H1 (cell line): ENCODE measurements around the gene ACVRL1. TPM values are rescaled to one million over a fixed set of nuclear protein-coding genes. Genes with fewer than 3 reads are reported as not detected.

Source experiments
- CTCF ChIA-PET: fragments of 300-600 bp; sonication (Branson Sonifier 250); formaldehyde crosslinking; loops from one replicate; lab custom pipeline; 2021; ENCODE audit not compliant: partially characterized antibody; lab: Charles Lee
- POLR2A ChIA-PET: fragments of 300-600 bp; sonication (Branson Sonifier 250); formaldehyde crosslinking; loops from one replicate; lab custom pipeline; 2021; ENCODE audit warnings: inconsistent platforms; ENCODE audit not compliant: partially characterized antibody; lab: Charles Lee
- DNase-seq, 2 experiments: peaks; one replicate each; pipeline versions ENCODE4 v3.0.0 to v3.0.0-alpha.2; 2010 to 2022; ENCODE audit warnings: low spot score in 2 of 2, low read depth in 1 of 2, mixed read lengths in 1 of 2
- FAIRE-seq: peaks from 2 replicates; lab custom pipeline; 2011; peaks lifted over from hg19 to GRCh38; lab: Jason Lieb, UNC
- H2AFZ ChIP-seq: 2 replicates; pipeline ENCODE4 v1.8.1; 2012; ENCODE audit warnings: low read length, inconsistent platforms
- H2AK5ac ChIP-seq: 2 replicates; pipeline ENCODE4 v1.6.1; 2013; ENCODE audit warnings: low read depth, low read length
- H2BK120ac ChIP-seq: replicated peaks from 2 replicates; pipeline ENCODE3; 2013; ENCODE audit warnings: low read depth, low read length, inconsistent platforms
- H2BK12ac ChIP-seq: 2 replicates; pipeline ENCODE4 v1.6.1; 2013; ENCODE audit warnings: low read depth, low read length
- H2BK15ac ChIP-seq: 2 replicates; pipeline ENCODE4 v1.6.1; 2013; ENCODE audit warnings: low read length
- H2BK20ac ChIP-seq: 2 replicates; pipeline ENCODE4 v1.6.1; 2013; ENCODE audit warnings: low read length
- H2BK5ac ChIP-seq: 2 replicates; pipeline ENCODE4 v1.6.1; 2013; ENCODE audit warnings: low read depth, low read length
- H3K14ac ChIP-seq: 2 replicates; pipeline ENCODE4 v1.6.1; 2013; ENCODE audit warnings: inconsistent platforms; ENCODE audit not compliant: insufficient read length
- H3K18ac ChIP-seq: 2 replicates; pipeline ENCODE4 v1.6.1; 2013; ENCODE audit warnings: low read length; ENCODE audit errors: extremely low read depth
- H3K23ac ChIP-seq: 2 replicates; pipeline ENCODE4 v1.6.1; 2013; ENCODE audit warnings: inconsistent platforms; ENCODE audit not compliant: insufficient read length
- H3K23me2 ChIP-seq: 2 replicates; pipeline ENCODE4 v1.6.1; 2013; ENCODE audit warnings: low read depth, low read length
- H3K27ac ChIP-seq: 2 replicates; pipeline ENCODE4 v1.6.1; 2011; ENCODE audit warnings: low read depth, low read length, inconsistent platforms
- H3K27me3 ChIP-seq, 4 experiments: replicated peaks in 1 of 4; 1 replicate in 1 of 4; 2 replicates in 3 of 4; pipeline versions ENCODE4 v1.6.1 to v1.8.1; 2011 to 2013; ENCODE audit warnings: low read length in 3 of 4, mild to moderate bottlenecking in 3 of 4, inconsistent platforms in 2 of 4, mixed read lengths in 2 of 4, moderate library complexity in 1 of 4; ENCODE audit not compliant: control insufficient read depth in 3 of 4, insufficient read depth in 3 of 4; ENCODE audit errors: extremely low read depth in 1 of 4
- H3K36me3 ChIP-seq, 4 experiments: 2 replicates each; pipeline versions ENCODE4 v1.6.1 to v1.8.1; 2011 to 2013; ENCODE audit warnings: mild to moderate bottlenecking in 4 of 4, low read length in 3 of 4, moderate library complexity in 2 of 4, control low read depth in 1 of 4, inconsistent platforms in 1 of 4; ENCODE audit not compliant: insufficient read depth in 4 of 4, control insufficient read depth in 2 of 4
- H3K4ac ChIP-seq: replicated peaks from 2 replicates; pipeline ENCODE3; 2013; ENCODE audit warnings: low read length, low read depth, mixed read lengths, inconsistent platforms; ENCODE audit not compliant: insufficient read length
- H3K4me1 ChIP-seq, 4 experiments: replicated peaks in 1 of 4; 1 replicate in 1 of 4; 2 replicates in 3 of 4; pipeline versions ENCODE4 v1.6.1 to v1.8.1; 2011 to 2013; ENCODE audit warnings: low read length in 3 of 4, inconsistent platforms in 2 of 4, mixed read lengths in 1 of 4; ENCODE audit not compliant: insufficient read depth in 4 of 4, control insufficient read depth in 3 of 4
- H3K4me2 ChIP-seq, 2 experiments: 2 replicates each; pipeline versions ENCODE4 v1.6.1 to v1.8.1; 2011 to 2013; ENCODE audit warnings: low read depth in 2 of 2, low read length in 2 of 2, control low read depth in 1 of 2, inconsistent platforms in 1 of 2, mild to moderate bottlenecking in 1 of 2; ENCODE audit not compliant: insufficient read depth in 1 of 2
- H3K4me3 ChIP-seq, 4 experiments: fragments of 200-600, 300-600 bp in 1 of 4; sonication (generic), shearing (Covaris generic), sonication (Bioruptor Twin) in 1 of 4; 2 replicates each; pipeline versions ENCODE4 v1.5.1 to v1.8.1; 2011 to 2016; ENCODE audit warnings: low read length in 4 of 4, low read depth in 3 of 4, control low read depth in 2 of 4, inconsistent platforms in 2 of 4, mild to moderate bottlenecking in 2 of 4, mixed read lengths in 1 of 4, moderate library complexity in 1 of 4; ENCODE audit not compliant: insufficient read depth in 2 of 4; ENCODE audit errors: extremely low read depth in 1 of 4
- H3K56ac ChIP-seq: replicated peaks from 2 replicates; pipeline ENCODE3; 2013; ENCODE audit warnings: low read depth, mild to moderate bottlenecking, mixed read lengths, low read length, inconsistent platforms; ENCODE audit not compliant: insufficient read length
- H3K79me1 ChIP-seq: 2 replicates; pipeline ENCODE4 v1.6.1; 2013; ENCODE audit warnings: low read depth, low read length, control low read depth
- H3K79me2 ChIP-seq, 2 experiments: 2 replicates each; pipeline versions ENCODE4 v1.6.1 to v1.8.1; 2012 to 2013; ENCODE audit warnings: low read length in 2 of 2, mild to moderate bottlenecking in 2 of 2, inconsistent platforms in 1 of 2; ENCODE audit not compliant: insufficient read depth in 2 of 2, control insufficient read depth in 1 of 2
- H3K9ac ChIP-seq, 4 experiments: replicated peaks in 1 of 4; 1 replicate in 1 of 4; 2 replicates in 3 of 4; pipeline versions ENCODE4 v1.6.1 to v1.8.1; 2011 to 2013; ENCODE audit warnings: low read depth in 3 of 4, low read length in 3 of 4, control low read depth in 2 of 4, mild to moderate bottlenecking in 2 of 4, moderate library complexity in 2 of 4, inconsistent platforms in 1 of 4; ENCODE audit errors: extremely low read depth in 1 of 4
- H3K9me3 ChIP-seq, 2 experiments: 2 replicates each; pipeline versions ENCODE4 v1.6.1 to v1.8.1; 2012 to 2013; ENCODE audit warnings: mild to moderate bottlenecking in 2 of 2, moderate library complexity in 2 of 2, control low read depth in 1 of 2, inconsistent platforms in 1 of 2, low read depth in 1 of 2, low read length in 1 of 2, mixed read lengths in 1 of 2; ENCODE audit not compliant: insufficient read depth in 2 of 2
- H4K20me1 ChIP-seq, 2 experiments: replicated peaks in 1 of 2; 2 replicates each; pipeline versions ENCODE3 to v1.8.1; 2011 to 2013; ENCODE audit warnings: inconsistent platforms in 2 of 2, low read length in 2 of 2, mild to moderate bottlenecking in 1 of 2; ENCODE audit not compliant: insufficient read depth in 2 of 2, control insufficient read depth in 1 of 2
- H4K5ac ChIP-seq: 2 replicates; pipeline ENCODE4 v1.6.1; 2013; ENCODE audit warnings: low read length, low read depth, mixed read lengths, inconsistent platforms; ENCODE audit not compliant: insufficient read length
- H4K8ac ChIP-seq: 2 replicates; pipeline ENCODE4 v1.8.0; 2013; ENCODE audit warnings: mild to moderate bottlenecking, moderate library complexity, low read length, inconsistent platforms; ENCODE audit not compliant: insufficient read depth; ENCODE audit errors: extremely low read depth
- H4K91ac ChIP-seq: replicated peaks from 2 replicates; pipeline ENCODE3; 2013; ENCODE audit warnings: low read length, mixed read lengths, inconsistent platforms; ENCODE audit not compliant: insufficient read length
- CBX5 ChIP-seq: fragments of 300-800, 300-1000 bp; sonication (generic); IDR thresholded peaks from 2 replicates; pipeline ENCODE4 v1.7.1; 2016; ENCODE audit warnings: antibody characterized with exemption, low read length, low read depth
- MAFK ChIP-seq: IDR thresholded peaks from 2 replicates; pipeline ENCODE4 v1.6.1; 2012; ENCODE audit warnings: low read depth, mild to moderate bottlenecking, improper control_type of control experiment, low read length
- RNF2 ChIP-seq: fragments of 200-900, 300-1000 bp; sonication (generic); IDR thresholded peaks from 2 replicates; pipeline ENCODE4 v1.7.1; 2016; ENCODE audit warnings: borderline replicate concordance, low read depth, mild to moderate bottlenecking, antibody characterized with exemption, low read length; ENCODE audit not compliant: poor library complexity, severe bottlenecking; ENCODE audit errors: missing control alignments
- TBP ChIP-seq: IDR thresholded peaks from 2 replicates; pipeline ENCODE4 v1.6.1; 2011; ENCODE audit warnings: low read depth, low read length, improper control_type of control experiment
- polyA plus RNA-seq, 7 experiments: library from polyadenylated mRNA; depleted of rRNA in 3 of 7; stranded (reverse) in 5 of 7; unstranded in 2 of 7; fragments of >200 nt in 5 of 7; fragments of 200-250 nt in 2 of 7; gene quantifications; 1 replicate in 5 of 7; 2 replicates in 1 of 7; 4 replicates in 1 of 7; pipeline versions ENCODE4 v1.2.1 to v1.2.3, GENCODE V29; 2011 to 2013; ENCODE audit warnings: missing spikeins in 2 of 7, mixed read lengths in 2 of 7
- total RNA-seq: library from RNA; stranded (reverse); fragmentation: NEBNext Ultra II Directional; extraction: Animal tissue kit (Norgen Biotek cat#: 25700); gene quantifications from 2 replicates; pipeline ENCODE4 v1.2.1, GENCODE V29; 2021

Gene ACVRL1
- total and polyA plus RNA-seq, 2 of the 8 experiments (the other 6 are each of a cell fraction or from before 2014, with no cell fraction given), result 0.09 to 0.35 TPM

DNA sequence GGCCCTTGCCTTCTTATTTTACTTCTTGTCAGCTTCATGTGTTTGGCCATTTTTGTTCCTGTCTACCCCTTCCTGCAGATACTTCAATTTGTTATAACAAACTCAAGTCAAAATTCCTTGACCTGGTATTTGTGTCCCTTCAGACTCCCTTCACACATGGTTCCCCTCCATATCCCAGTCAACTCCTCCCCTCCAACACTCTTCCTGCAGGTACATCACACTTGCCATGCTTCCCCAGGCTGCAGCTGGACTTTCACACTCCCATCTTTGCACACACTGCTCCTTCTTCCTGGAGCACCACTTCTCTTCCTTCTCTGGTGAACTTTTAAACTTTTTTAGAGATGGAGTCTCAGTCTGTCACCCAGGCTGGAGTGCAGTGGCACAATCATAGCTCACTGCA, 39.9 kb upstream of the ACVRL1 start:
- H2BK15ac ChIP-seq, result no peak overlapping the region; the same call in 1 of the 2 replicates
- peaks cover 19 to 50% (median 41%) of the 10 kb centered on the region in 4 experiments for H3K4me1 ChIP-seq
- H4K5ac ChIP-seq, result no peak overlapping the region
- H3K79me2 ChIP-seq, result no peaks in the 10 kb centered on the region
- H2BK12ac ChIP-seq, result no peak overlapping the region
- no peaks in the 10 kb centered on the region for H3K79me1 ChIP-seq
- H2BK120ac ChIP-seq, result no peak overlapping the region
- no peak overlapping the region; a peak in 1 of 4 replicates for H3K4me2 ChIP-seq
- no peak overlapping the region for H3K14ac ChIP-seq
- no peak for TF ChIP-seq MAFK
- TF ChIP-seq RNF2, result no peak
- TF ChIP-seq TBP, result no peak
- no peak for TF ChIP-seq CBX5
- FAIRE-seq (no peak), DNase-seq (no peak)
- no peak overlapping the region for H3K4ac ChIP-seq
- no peak overlapping the region for H2AFZ ChIP-seq
- no peak overlapping the region for H3K4me3 ChIP-seq
- H3K27ac ChIP-seq, result no peak overlapping the region
- no peaks in the 10 kb centered on the region for H3K36me3 ChIP-seq
- H2BK20ac ChIP-seq, result no peak overlapping the region
- CTCF ChIA-PET, result interaction anchor here (0.9 to 10.6 kb wide), 7 partner anchors 8 to 52 kb away, joined by 3 to 132 read pairs (median 4); a partner anchor contains a TSS
- H3K18ac ChIP-seq, result no peak overlapping the region
- H4K20me1 ChIP-seq, result no peaks in the 10 kb centered on the region
- POLR2A ChIA-PET, result interaction anchor here (0.6 to 11.2 kb wide), 6 partner anchors 11 to 56 kb away, joined by 3 to 107 read pairs (median 3); partner anchors contain the start of gene FIGNL2
- H3K9me3 ChIP-seq, result no peaks in the 10 kb centered on the region
- no peak overlapping the region for H4K8ac ChIP-seq
- no peak overlapping the region; the same call in 1 of the 2 replicates for H2BK5ac ChIP-seq
- H3K23me2 ChIP-seq, result peaks cover 23% of the 10 kb centered on the region
- H3K23ac ChIP-seq, result no peak overlapping the region
- H3K27me3 ChIP-seq, result peaks cover 0 to 29% (median 24%) of the 10 kb centered on the region in 4 experiments; a peak in 6 of 7 replicates
- H3K9ac ChIP-seq, result no peak overlapping the region
- no peak overlapping the region for H3K56ac ChIP-seq
- H2AK5ac ChIP-seq, result peak overlapping the region; percentile 77; the same call in 1 of the 2 replicates
- H4K91ac ChIP-seq, result no peak overlapping the region
